Inferior parietal cortex (tissue), 1 donor: ENCODE results near the gene ZNF443.
"Not testable (repeated sequence)": the region's sequence is repeated elsewhere in the genome, so short reads cannot be mapped to it uniquely, and the experiment has no call there.

Source experiments
- DNase-seq: peaks from one replicate; pipeline ENCODE4 v3.0.0-alpha.2; 2016; ENCODE audit errors: extremely low spot score

Gene ZNF443

DNA sequence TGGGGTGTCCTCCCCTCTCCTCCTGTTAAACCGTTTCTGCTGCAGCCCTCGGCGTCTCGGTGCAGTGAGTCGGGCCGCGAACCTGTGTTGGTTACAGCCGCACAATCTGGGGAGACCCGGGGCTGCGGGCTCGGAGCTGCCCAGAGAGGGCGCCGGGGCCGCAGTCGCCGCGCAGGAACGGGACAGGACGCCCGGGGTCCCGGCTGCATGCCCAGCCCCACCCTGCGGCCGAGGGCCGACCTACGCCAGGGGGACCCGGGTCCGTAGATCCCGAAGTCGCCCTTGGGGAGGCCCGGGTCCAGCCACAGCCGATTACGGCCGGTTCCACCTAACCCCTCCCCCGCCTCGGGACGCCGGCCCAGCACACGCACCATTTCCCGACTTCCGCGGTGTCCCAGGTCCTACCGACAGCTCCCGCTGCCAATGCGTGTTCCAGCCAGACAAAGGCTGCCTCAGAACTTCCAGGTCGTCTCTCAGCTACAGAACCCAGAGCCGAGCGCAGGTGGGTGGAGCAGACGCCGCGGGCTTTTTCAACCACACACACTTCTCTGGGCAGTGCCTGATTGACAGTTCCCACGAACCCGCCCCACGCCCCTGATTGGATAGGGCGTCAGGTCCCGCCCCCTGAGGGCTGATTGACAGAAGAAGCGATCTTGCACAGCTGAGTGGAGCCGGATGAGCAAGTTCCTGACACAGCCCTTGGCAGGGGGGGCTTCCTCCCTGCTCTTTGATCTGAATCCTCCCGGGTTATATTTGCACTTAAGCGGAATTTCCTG is at the start of gene ZNF443:
TSS of gene ZNF443 (minus strand) at position 481 of the 776 bp plus-strand sequence. CDS start at position 374, 107 bp downstream.
- peak; percentile 97 for DNase-seq

DNA sequence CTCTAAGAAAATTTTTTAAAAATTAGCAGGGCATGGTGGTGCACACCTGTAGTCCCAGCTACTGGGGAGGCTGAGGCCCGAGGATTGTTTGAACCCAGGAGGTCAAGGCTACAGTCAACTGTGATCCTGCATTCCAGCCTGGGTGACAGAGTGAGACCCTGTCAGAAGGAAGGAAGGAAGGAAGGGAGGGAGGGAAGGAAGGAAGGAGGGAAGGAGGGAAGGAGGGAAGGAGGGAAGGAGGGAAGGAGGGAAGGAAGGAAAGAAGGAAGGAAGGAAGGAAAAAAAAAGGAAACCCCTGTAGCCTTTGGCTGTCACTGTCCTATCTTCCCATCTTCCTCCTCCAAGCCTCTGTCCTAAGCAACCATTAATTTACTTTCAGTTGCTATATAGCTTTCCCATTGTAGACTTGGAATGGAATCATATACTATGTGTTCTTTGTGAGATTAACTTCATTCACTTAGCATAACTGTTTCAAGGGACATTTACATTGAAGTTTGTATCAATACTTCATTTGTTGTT is 45.5 kb upstream of the ZNF443 start:
- DNase-seq, result not testable (repeated sequence)

DNA sequence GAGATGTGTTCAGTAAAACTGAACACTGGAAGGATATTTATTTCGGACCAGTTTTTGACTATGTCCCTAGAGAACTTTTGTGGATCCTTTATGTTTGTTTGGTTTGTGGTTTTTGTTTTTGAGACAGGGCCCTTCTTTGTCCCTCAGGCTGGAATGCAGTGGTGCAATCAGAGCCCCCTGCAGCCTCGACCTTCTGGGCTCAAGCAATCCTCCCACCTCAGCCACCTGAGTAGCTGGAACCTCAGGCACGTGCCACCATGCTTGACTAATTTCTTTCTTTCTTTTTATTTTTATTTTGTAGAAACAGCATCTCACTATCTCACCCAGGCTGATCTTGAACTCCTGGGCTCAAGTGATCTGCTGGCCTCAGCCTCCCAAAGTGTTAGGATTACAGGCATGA is 44.8 kb upstream of the ZNF443 start:
- no peak for DNase-seq

DNA sequence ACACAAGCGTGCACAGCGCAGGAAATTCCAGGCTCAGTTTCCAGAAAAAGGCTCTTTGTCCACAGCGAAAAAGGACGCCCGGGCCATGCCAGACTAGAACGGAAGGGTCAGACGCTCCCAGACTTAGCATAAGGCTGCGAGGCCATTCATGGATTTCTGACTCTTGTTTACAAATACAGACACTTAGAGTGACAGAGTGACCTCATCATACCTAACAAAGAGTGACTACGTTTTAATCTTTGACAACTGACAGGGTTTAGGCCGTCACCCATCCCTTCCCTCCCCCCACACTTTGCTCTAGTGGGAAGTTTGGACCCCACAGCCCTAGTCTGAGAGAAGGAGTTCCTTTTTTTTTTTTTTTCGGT is 44.2 kb upstream of the ZNF443 start:
- no peak for DNase-seq

DNA sequence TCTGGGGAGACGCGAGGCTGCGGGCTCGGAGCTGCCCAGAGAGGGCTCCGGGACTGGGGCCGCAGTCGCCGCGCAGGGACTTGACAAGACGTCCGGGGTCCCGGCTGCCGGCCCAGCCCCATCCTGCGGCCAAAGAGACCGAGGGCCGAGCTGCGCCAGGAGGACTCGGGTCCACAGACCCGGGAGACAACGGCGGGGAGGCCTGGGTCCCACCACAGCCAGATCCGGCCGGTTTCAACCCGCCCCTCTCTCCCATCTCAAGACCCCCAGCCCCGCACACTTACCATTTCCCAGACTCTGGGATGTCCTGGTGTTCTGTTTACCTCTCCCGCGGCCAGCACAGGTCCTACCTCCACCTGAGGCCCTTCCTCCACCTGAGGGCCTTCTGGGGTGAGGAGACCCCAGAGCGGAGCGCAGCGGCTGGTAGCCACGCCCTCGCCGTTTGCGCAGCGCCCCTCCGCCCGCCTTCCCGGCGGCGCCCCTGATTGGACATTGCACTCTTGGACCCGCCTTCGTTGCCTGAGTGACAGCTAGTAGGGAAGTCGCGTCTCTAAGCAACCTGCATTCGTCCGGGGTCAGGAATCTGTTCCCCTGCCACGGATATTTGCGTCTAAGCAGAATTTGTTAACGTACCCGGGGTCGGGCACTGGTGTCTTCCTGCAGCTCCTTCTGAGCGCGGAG is 43.7 kb upstream of the ZNF443 start, which contains the start of gene ZNF709:
TSS of gene ZNF709 (minus strand) at position 446 of the 681 bp plus-strand sequence. CDS start at position 287, 159 bp downstream.
- peak; percentile 91 for DNase-seq

DNA sequence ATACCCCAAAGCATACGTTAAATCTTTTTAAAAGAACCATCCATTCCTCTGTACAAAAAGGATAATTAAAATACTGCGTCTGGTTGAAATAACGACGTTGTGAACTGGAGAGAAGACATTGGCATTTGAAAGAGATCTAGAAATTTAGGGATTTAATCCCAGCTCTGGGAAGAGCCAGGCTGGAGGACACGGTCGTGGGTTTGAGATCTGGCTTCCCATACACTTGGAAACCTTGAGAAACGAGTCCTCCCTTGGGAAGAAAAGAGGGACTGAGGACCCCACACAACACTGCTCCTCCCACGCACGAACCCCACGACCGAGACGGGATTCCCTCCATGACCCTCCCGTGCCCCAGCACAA is 43.2 kb upstream of the ZNF443 start:
- peak; percentile 4 for DNase-seq

DNA sequence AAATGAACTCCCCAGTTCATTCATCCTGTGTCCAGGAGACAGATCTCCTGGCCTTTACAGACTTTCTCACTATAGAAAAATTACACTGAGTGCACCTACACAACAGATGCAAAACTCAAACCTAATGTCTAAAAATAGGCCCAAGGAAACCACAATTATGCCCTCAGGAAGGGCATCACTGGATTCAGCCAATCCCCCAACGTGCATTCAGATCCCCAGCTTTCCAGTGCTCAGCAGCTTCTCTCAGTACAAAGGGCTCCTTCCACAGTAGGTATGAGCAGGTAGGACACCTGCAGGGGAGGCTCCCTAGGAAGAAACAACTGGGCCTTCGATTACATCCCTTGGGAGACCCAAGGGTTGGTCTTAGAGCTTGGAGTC is 41.7 kb upstream of the ZNF443 start:
- DNase-seq, result no peak

DNA sequence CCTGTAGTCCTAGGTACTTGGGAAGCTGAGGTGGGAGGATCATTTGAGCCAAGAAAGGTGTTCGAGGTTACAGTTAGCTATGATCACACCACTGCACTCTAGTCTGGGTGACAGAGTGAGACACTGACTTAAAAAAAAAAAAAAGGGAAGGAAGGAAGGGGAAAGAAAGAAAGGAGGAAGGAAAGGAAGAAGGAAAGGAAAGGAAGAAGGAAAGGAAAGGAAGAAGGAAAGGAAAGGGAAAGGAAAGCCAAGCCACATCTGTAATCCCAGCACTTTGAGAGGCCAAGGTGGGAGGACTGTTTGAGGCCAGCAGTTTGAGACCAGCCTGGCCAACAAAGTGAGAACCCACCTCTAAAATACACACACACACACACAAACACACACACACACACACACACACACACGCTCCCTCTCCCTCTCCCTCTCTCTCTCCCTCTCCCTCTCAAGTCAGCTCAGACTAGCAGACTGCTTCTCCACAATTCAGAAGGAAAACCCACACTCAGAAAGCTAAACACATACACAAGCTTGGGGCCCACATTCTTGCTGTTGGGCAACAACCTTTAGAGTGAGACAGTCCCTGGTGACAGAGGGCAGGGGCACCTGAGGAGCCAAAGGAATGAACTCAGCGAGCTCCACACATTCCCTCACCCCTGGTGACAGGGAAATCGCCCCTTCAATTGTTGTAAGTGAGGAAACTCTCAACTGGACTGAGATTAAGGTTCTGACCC is 41.1 kb upstream of the ZNF443 start:
- DNase-seq, result no peak

DNA sequence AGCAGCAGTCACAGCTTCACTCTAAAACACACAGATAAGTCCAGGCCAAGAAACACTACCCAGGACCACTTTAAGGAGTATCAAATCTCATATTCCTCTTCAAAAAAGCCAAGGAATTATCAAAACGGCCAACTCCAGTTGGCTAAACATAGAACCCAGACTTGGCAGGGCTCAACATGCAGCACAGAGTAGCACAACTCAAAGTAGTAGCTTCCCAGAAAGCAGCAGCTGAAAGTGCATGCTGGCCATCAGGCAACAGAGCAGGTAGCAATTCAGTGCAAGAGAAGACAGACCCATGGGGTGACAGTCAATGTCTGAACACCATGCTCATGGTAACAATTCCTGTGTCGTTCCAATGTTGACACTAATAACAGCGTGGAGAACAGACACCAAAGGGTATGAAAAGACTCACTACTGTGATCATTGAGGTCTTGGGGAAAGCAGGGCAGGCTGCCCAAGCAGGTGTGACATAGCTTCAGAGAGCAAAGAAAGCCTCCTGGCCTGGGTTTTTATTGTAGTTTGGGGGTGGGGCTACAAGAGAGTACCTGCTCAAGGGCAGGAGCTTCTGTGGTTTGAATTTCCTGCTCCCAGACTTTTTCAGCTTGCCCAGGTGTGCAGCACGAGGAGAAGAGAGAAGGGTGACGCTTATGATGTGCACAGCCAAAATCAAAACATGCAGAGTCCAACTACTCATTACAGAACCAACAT is 37.6 kb upstream of the ZNF443 start:
- no peak for DNase-seq

DNA sequence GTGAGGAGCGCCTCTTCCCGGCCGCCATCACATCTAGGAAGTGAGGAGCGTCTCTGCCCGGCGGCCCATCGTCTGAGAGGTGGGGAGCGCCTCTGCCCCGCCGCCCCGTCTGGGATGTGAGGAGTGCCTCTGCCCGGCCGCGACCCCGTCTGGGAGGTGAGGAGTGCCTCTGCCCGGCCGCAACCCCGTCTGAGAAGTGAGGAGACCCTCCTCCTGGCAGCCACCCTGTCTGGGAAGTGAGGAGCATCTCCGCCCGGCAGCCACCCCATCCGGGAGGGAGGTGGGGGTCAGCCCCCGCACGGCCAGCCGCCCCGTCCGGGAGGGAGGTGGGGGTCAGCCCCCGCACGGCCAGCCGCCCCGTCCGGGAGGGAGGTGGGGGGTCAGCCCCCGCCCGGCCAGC is 26.8 kb upstream of the ZNF443 start:
- not testable (repeated sequence) for DNase-seq

DNA sequence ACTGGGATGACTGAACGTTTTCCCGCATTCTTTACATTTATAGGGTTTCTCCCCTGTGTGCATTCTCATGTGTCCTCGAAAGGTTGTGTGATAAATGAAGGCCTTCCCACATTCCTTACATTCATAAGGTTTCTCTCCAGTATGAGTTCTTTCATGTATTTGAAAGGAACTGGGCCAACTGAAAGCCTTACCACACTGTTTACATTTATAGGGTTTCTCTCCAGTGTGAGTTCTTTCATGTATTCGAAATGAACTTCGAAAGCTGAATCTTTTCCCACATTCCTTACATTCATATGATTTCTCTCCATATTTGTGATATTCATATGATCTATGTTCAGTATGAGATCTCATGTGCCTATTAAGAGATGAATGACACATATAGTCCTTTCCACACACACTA is 24.4 kb upstream of the ZNF443 start:
- DNase-seq, result no peak

DNA sequence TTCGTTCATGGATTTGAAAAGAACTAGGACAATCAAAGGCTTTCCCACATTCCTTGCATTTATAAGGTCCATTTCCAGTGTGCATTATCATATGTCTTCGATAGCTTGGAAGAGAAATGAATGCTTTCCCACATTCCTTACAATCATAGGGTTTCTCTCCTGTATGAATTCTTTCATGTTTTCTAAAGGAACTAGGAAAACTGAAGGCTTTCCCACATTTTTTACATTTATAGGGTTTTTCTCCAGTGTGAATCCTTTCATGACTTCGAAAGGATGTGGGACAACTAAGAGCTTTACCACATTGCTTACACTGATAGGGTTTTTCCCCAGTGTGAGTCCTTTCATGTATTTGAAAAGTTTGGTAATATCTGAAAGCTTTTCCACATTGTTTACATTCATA is 23.9 kb upstream of the ZNF443 start:
- DNase-seq, result no peak

DNA sequence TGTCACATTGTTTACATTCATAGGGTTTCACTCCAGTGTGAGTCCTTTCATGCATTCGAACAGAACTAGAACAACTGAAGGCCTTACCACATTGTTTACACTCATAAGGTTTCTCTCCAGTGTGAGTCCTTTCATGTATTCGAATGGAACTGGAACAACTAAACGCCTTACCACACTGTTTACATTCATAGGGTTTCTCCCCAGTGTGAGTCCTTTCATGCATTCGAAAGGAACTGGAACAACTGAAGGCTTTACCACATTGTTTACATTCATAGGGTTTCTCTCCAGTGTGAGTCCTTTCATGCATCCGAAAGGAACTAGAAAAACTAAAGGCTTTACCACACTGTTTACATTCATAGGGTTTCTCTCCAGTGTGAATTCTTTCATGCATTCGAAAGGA is 23.3 kb upstream of the ZNF443 start:
- not testable (repeated sequence) for DNase-seq

DNA sequence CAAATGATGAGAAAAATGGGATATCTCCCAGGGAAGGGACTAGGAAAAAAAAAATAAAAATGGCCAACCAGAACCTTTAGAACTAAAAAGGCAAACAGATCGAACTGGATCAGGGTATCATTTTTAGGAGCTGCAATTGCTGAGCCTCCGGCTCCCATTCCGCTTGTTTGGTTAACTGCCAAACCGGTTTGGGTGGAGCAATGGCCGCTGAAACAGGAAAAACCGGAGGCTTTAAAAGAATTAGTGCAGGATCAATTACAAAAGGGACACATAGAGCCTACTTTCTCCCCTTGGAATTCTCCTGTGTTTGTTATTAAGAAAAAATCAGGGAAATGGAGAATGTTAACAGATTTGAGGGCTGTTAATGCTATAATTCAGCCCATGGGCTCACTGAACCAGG is 12.7 kb upstream of the ZNF443 start:
- no peak for DNase-seq

DNA sequence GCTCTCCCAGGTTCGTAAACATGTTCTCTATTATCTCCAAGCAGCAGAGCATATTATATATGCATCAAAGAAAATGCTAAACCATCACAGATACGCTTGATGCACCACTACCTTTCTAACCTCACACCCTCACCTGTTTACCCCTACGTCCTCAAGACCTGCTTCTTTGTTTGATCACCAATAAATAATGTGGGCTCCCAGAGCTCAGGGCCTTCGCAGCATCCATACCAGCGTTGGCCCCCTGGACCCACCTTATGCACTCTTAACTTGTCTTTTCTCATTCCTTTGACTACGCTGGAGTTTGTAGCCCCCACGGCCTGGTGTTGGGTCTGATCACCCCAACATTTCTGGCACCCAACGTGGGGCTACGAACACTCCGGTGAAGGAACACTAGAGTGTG is 10.0 kb upstream of the ZNF443 start:
- DNase-seq, result no peak

DNA sequence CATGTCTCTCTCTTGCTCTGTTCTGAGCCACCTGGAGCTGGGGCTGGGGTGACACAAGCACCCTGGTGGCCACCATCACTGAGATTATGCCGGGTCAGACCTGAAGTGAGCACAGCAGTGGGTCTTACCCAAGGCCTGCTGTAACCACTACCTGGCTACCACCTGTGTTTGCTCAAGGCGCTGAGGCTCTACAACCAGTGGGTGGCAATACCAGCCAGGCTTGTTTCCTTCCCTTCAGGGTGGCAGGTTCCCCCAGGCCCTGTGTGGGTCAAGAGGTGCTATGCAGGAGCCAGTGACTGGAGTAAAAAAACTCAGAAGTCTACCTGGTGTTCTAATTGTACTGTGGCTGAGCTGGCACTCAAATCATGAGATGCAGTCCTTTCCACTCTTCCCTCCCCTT is 8.0 kb upstream of the ZNF443 start:
- DNase-seq, result no peak

DNA sequence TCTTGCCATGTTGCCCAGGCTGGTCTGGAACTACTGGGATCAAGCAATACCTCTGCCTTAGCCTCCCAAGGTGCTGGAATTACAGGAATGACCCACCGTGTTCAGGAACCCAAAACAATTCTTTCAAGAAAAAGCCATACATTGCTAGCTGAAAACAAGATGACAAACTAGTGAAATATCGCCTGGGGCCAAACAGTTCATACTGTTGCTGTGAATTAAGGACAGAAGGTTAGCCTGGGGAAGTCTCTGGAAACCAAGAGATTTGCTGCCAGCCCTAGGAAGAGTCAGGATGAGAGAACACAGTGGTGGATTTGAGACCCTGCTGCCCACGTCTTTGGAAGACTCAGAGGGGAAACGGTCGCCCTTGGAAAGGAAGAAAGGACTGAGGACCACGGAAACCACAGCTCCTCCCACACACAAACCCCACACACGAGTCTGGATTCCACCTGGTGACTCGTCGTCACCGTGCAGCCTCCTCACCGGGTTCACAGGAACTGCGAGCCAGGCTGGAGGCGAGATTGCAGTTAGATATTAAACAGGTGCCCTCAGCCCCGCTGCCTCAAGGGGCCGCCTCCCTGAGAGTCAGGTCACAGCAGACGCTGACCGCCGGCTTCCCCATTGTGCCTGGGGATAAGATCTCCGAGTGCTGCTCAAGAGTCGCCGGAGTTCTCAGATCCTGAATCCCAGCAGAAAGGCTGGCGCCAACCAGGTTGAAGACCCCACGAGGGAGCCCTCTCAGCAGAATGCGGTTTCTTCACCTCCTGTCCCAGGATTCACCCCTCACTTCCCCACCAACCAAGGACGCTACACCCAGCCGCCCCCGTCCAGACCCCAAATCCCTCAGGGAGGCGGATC is 908 bp downstream of the ZNF443 start:
- peak; percentile 2 for DNase-seq

DNA sequence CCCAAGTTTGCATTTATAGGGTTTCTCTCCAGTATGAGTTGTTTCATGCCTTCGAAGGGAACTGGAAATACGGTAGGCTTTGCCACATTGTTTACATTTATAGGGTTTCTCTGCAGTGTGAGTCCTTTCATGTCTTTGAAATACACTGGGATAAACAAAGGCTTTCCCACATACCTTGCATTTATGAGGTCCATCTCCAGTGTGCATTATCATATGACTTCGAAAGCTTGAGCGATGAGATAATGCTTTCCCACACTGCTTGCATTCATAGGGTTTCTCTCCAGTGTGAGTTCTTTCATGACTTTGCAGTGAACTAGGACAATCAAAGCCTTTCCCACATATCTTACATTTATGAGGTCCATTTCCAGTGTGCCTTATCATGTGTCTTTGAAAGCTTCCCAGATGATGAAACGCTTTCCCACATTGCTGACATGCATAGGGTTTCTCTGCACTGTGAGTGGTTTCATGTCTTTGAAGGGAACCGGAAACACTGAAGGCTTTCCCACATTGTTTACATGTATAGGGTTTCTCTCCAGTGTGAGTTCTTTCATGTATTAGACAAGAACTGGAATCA is 10.0 kb downstream of the ZNF443 start:
- not testable (repeated sequence) for DNase-seq

DNA sequence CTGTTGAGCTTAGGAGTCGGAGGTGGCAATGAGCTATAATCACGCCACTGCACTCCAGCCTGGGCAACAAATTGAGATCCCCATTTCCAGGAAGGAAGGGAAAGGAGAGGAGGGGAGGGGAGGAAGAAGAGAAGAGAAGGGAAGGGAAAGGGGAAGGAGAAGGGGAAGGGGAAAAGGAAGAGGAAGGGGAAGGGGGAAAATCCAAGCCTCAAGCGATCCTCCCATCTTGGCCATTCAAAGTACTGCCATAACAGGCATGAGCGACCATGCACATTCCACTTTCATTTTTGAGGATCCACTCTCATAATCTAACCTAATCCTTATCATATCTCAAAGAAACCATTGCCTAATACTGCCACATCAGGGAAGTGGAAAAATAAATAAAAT is 14.9 kb downstream of the ZNF443 start:
- no peak for DNase-seq

DNA sequence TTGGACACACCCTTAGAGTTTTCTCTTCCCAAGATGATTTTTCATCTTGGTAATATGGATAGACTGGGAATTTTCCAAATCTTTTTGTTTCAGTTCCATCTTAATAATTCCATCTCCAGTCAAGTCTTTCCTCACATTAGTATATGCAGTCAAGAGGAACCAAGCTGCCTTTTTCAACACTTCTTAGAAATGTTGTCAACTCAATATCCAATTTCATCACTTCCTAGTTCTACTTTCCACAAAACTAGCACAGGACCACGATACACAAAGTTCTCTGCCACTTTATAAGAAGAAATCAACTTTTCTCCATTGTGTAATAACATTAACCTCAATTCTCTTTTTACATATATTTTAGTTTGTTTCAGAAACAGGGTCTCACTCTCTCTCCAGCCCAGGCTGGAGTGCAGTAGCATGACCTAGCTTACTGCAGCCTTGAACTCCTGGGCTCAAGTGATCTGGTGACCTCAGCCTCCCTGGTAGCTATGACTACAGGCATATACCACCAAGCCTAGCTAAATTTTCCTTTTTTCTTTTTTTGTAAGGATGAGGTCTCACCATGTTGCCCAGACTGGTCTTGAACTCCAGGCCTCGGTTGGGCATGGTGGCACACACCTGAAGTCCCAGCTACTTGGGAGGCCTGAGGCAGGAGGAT is 15.5 kb downstream of the ZNF443 start:
- DNase-seq, result no peak
